Non-pigmented ciliary epithelial cell (primary cell): ENCODE results near the gene SF3A2.

Experiments
- DNase-seq: peaks from one replicate; pipeline ENCODE4 v3.0.0-alpha.2; 2010; ENCODE audit warnings: low read depth

Gene SF3A2

DNA sequence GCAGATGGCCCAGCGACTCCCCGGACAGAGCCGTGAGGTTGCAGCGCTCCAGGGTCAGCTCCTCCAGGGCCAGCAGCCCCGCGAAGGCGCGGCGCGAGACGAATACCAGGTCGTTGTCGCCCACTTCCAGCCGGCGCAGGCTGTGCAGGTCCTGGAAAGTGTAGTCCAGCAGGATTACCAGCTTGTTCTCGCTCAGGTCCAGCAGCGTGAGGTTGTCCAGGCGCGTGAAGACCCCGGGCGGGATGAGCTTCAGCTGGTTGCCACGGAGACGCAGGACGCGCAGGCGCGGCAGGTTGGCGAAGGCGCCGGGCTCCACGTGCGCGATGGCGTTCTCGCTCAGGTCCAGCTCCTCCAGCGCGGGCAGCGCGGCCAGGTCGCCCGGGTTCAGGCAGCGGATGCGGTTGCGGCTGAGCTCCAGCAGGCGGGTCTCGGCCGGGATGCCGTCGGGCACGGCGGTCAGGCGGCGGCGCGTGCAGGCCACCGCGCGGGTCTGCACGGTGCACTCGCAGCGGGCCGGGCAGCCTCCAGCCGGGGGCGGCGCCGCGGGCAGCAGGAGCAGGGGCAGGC lies 54.6 kb downstream of the SF3A2 start:
- DNase-seq, result no peak

DNA sequence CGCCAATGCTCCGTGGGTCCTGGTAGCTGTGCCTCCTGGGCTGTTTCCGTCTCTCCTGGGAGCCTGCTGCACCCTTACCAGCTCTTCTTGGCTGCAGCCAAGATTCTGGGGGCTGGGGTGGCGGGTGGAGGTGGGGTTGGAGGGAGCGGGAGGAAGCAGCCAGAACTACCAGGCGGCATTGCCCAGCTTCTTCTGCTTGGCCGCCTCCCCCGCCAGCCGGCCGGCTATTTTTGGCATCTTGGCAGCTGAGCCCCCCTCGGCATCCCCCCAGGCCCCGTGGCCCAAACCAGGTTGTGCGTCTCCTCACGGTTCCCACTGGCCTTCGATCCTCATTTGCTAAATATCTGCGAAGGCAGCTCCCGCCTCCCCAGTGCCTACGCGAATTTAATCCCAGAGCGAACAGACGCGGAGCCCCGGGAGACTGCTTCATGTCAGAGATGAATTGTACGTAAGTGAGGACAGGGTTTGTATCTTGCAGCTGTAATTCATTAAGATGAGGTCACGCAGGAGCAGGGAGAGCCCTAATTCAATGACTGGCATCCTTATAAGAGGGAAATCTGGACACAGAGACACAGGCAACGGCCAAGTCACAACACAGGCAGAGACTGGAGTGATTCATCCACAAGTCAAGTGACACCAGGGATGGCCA lies 58.2 kb downstream of the SF3A2 start:
- no peak for DNase-seq

DNA sequence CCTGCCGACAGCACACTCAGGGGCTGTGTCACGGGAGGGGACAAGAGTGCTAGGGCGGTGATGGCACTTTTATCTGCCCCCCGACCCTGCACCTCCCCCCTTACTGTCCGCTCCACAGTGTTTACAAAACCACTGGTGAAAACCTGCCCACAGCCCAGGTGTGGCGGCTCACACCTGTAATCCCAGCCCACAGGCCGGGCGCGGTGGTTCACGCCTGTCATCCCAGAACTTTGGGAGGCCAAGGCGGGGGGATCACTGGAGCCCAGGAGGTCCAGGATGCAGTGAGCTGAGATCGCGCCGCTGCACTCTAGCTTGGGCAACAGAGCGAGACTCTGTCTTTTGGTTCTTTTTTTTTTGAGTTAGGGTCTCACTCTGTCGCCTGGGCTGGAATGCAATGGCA lies 59.5 kb downstream of the SF3A2 start:
- DNase-seq, result no peak
